HG03342 (cell line): ENCODE data around the gene SLCO3A1.

ENCODE experiments used
- ATAC-seq: cut with Tn5 transposase; IDR thresholded peaks from one replicate; pipeline ENCODE4 v1.9.1; 2021; ENCODE audit warnings: mild to moderate bottlenecking, moderate library complexity; ENCODE audit not compliant: unreplicated experiment

SLCO3A1 gene

GRCh38 chr15:91881569-91882297, 28.2 kb downstream of the SLCO3A1 start:
- ATAC-seq = no peak

GRCh38 chr15:91882858-91883586, 29.5 kb downstream of the SLCO3A1 start:
- ATAC-seq = no peak

- no peak for ATAC-seq
Measured at GRCh38 chr15:91884606-91885005, 31.1 kb downstream of the SLCO3A1 start.

GRCh38 chr15:91885054-91885453, 31.5 kb downstream of the SLCO3A1 start:
- ATAC-seq = no peak

GRCh38 chr15:91885714-91886270, 32.3 kb downstream of the SLCO3A1 start:
- ATAC-seq = no peak

- no peak for ATAC-seq
Measured at GRCh38 chr15:91886878-91887277, 33.4 kb downstream of the SLCO3A1 start.

GRCh38 chr15:91887321-91887720, 33.8 kb downstream of the SLCO3A1 start:
- ATAC-seq = no peak

- no peak for ATAC-seq
Measured at GRCh38 chr15:91887921-91888373, 34.4 kb downstream of the SLCO3A1 start.

GRCh38 chr15:91889111-91889815, 35.8 kb downstream of the SLCO3A1 start:
- ATAC-seq = no peak

GRCh38 chr15:91890614-91891013, 37.1 kb downstream of the SLCO3A1 start:
- ATAC-seq = no peak

- no peak for ATAC-seq
Measured at GRCh38 chr15:91891101-91891500, 37.6 kb downstream of the SLCO3A1 start.

- ATAC-seq = no peak
Measured at GRCh38 chr15:91891788-91892345, 38.4 kb downstream of the SLCO3A1 start.

GRCh38 chr15:91892436-91892835, 38.9 kb downstream of the SLCO3A1 start:
- ATAC-seq = no peak

GRCh38 chr15:91894606-91895005, 41.1 kb downstream of the SLCO3A1 start:
- no peak for ATAC-seq

GRCh38 chr15:91895051-91895450, 41.5 kb downstream of the SLCO3A1 start:
- ATAC-seq = no peak

GRCh38 chr15:91896341-91897055, 43.0 kb downstream of the SLCO3A1 start:
- ATAC-seq = no peak

- no peak for ATAC-seq
Measured at GRCh38 chr15:91897585-91898372, 44.3 kb downstream of the SLCO3A1 start.

GRCh38 chr15:91898843-91899242, 45.3 kb downstream of the SLCO3A1 start:
- no peak for ATAC-seq

GRCh38 chr15:91904942-91905341, 51.4 kb downstream of the SLCO3A1 start:
- ATAC-seq = no peak

GRCh38 chr15:91908391-91908790, 54.9 kb downstream of the SLCO3A1 start:
- ATAC-seq = no peak
